ENCODE results near the gene TTC33.
A peak's percentile ranks its signal among the peaks of the same experiment; 100 is the strongest.

TTC33 gene

DNA sequence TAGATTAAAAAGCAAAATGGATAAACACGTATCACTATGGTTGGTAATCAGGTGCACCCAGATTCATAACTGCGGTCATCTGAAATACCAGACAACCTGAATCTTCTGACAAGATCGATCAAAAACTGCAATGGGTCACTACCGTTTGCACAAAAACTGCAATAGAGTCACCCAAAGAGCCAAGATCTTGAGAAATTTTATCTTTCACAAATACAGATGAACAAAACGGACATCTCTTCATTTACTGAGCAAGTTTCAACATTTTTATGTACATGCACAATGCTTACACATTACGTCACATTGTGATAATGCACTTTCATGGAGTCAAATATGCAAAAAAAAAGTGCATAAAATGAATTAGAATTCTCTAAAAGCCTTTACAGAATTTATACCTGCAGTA is 23.8 kb upstream of the TTC33 start:
- H3K36me3 ChIP-seq (ENCODE audit: control insufficient read depth, insufficient read depth, low read length), result peaks cover 22% of the 10 kb centered on the region
- no peaks in the 10 kb centered on the region for H3K9me3 ChIP-seq (ENCODE audit: control insufficient read depth, insufficient read depth, low read depth, low read length)
- H3K4me3 ChIP-seq (ENCODE audit: low read depth, low read length), result no peak overlapping the region
- no peak overlapping the region for H3K9ac ChIP-seq (ENCODE audit: low read length)
- no peaks in the 10 kb centered on the region for H3K4me1 ChIP-seq (ENCODE audit: control insufficient read depth, insufficient read depth, low read length)
- no peaks in the 10 kb centered on the region for H3K27me3 ChIP-seq (ENCODE audit: control insufficient read depth, insufficient read depth, low read length)
- no peak overlapping the region for H3K27ac ChIP-seq (ENCODE audit: low read depth, low read length)

GRCh38 chr5:40778133-40778532 is 22.4 kb upstream of the TTC33 start:
- Histone ChIP-seq H3K9me3 (ENCODE audit: control insufficient read depth, insufficient read depth, low read depth, low read length) (no peaks in the 10 kb centered on the region), H3K9ac (ENCODE audit: low read length) (no peak overlapping the region), H3K4me3 (ENCODE audit: low read depth, low read length) (no peak overlapping the region), H3K4me1 (ENCODE audit: control insufficient read depth, insufficient read depth, low read length) (no peaks in the 10 kb centered on the region), H3K27ac (ENCODE audit: low read depth, low read length) (no peak overlapping the region), H3K27me3 (ENCODE audit: control insufficient read depth, insufficient read depth, low read length) (no peaks in the 10 kb centered on the region), H3K36me3 (ENCODE audit: control insufficient read depth, insufficient read depth, low read length) (peaks cover 35% of the 10 kb centered on the region)

DNA sequence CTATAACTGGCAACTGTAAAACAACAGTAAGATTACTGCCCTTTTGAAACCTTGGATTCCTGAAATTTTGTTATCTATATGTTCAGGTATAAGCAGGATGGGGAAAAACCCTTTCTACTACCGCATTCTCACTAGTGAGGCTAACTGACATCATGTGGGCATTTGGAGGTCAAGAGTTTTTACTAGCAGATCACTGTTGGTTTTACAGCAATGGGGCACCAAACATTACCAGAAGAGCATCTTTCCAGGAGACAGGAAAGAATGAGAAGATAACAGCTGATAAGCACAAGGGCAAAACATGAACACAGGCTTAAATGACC is 20.9 kb upstream of the TTC33 start:
- Histone ChIP-seq H3K9ac (ENCODE audit: low read length) (no peak overlapping the region), H3K4me3 (ENCODE audit: low read depth, low read length) (no peak overlapping the region), H3K36me3 (ENCODE audit: control insufficient read depth, insufficient read depth, low read length) (peaks cover 48% of the 10 kb centered on the region), H3K27me3 (ENCODE audit: control insufficient read depth, insufficient read depth, low read length) (no peaks in the 10 kb centered on the region), H3K4me1 (ENCODE audit: control insufficient read depth, insufficient read depth, low read length) (no peaks in the 10 kb centered on the region), H3K9me3 (ENCODE audit: control insufficient read depth, insufficient read depth, low read depth, low read length) (no peaks in the 10 kb centered on the region), H3K27ac (ENCODE audit: low read depth, low read length) (no peak overlapping the region)

GRCh38 chr5:40775846-40776657 is 20.3 kb upstream of the TTC33 start:
- no peaks in the 10 kb centered on the region for H3K27me3 ChIP-seq (ENCODE audit: control insufficient read depth, insufficient read depth, low read length)
- H3K9me3 ChIP-seq (ENCODE audit: control insufficient read depth, insufficient read depth, low read depth, low read length), result no peaks in the 10 kb centered on the region
- no peak overlapping the region for H3K27ac ChIP-seq (ENCODE audit: low read depth, low read length)
- peaks cover 54% of the 10 kb centered on the region for H3K36me3 ChIP-seq (ENCODE audit: control insufficient read depth, insufficient read depth, low read length)
- no peaks in the 10 kb centered on the region for H3K4me1 ChIP-seq (ENCODE audit: control insufficient read depth, insufficient read depth, low read length)
- H3K9ac ChIP-seq (ENCODE audit: low read length), result no peak overlapping the region
- H3K4me3 ChIP-seq (ENCODE audit: low read depth, low read length), result no peak overlapping the region

GRCh38 chr5:40775085-40775845 is 19.5 kb upstream of the TTC33 start:
- no peak overlapping the region for H3K27ac ChIP-seq (ENCODE audit: low read depth, low read length)
- peaks cover 55% of the 10 kb centered on the region for H3K36me3 ChIP-seq (ENCODE audit: control insufficient read depth, insufficient read depth, low read length)

DNA sequence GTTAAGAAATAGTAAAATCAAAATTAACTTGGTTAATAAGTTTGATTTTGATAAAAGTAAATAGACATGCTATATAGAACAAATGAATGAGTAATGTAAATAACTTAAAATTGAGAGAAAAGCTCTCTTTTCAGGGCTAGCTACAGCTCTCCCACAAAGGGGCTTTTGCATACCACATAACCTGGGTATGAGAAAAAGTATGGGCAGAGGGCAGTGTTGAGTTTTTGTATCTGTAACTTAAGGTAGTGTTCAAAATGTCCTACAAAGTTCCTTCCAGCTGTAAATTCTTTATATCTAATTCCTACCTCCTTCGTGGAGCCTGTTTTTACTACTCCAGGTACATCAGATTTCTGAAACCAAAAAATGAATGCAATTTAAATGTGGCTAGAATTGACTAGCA is 18.9 kb upstream of the TTC33 start:
- Histone ChIP-seq H3K4me1 (ENCODE audit: control insufficient read depth, insufficient read depth, low read length) (no peaks in the 10 kb centered on the region), H3K4me3 (ENCODE audit: low read depth, low read length) (no peak overlapping the region), H3K9ac (ENCODE audit: low read length) (no peak overlapping the region), H3K9me3 (ENCODE audit: control insufficient read depth, insufficient read depth, low read depth, low read length) (no peaks in the 10 kb centered on the region), H3K27ac (ENCODE audit: low read depth, low read length) (no peak overlapping the region), H3K36me3 (ENCODE audit: control insufficient read depth, insufficient read depth, low read length) (peaks cover 58% of the 10 kb centered on the region), H3K27me3 (ENCODE audit: control insufficient read depth, insufficient read depth, low read length) (no peaks in the 10 kb centered on the region)

More at GRCh38 chr5:40775085-40775845, 19.5 kb upstream of the TTC33 start:
- Histone ChIP-seq H3K4me3 (ENCODE audit: low read depth, low read length) (no peak overlapping the region), H3K9ac (ENCODE audit: low read length) (no peak overlapping the region), H3K27me3 (ENCODE audit: control insufficient read depth, insufficient read depth, low read length) (no peaks in the 10 kb centered on the region), H3K9me3 (ENCODE audit: control insufficient read depth, insufficient read depth, low read depth, low read length) (no peaks in the 10 kb centered on the region), H3K4me1 (ENCODE audit: control insufficient read depth, insufficient read depth, low read length) (no peaks in the 10 kb centered on the region)

DNA sequence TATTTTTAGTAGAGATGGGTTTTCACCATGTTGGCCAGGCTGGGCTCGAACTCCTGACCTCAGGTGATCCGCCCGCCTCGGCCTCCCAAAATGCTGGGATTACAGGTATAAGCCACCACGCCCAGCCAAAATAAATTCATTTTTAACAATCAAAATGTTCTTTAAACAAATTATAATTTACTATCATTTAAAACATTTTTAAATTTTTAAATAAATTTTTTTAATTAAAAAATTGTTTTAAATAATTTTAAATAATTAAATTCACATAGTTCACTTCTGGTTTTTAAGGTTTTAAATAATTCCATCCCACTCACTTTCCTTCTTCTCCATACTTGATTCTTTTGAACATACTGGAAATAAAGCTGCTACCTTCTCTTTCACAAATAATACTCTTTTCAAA is 15.0 kb upstream of the TTC33 start:
- Histone ChIP-seq H3K27me3 (ENCODE audit: control insufficient read depth, insufficient read depth, low read length) (no peaks in the 10 kb centered on the region), H3K4me1 (ENCODE audit: control insufficient read depth, insufficient read depth, low read length) (no peaks in the 10 kb centered on the region), H3K9ac (ENCODE audit: low read length) (no peak overlapping the region), H3K27ac (ENCODE audit: low read depth, low read length) (no peak overlapping the region), H3K36me3 (ENCODE audit: control insufficient read depth, insufficient read depth, low read length) (peaks cover 77% of the 10 kb centered on the region), H3K4me3 (ENCODE audit: low read depth, low read length) (no peak overlapping the region), H3K9me3 (ENCODE audit: control insufficient read depth, insufficient read depth, low read depth, low read length) (no peaks in the 10 kb centered on the region)

DNA sequence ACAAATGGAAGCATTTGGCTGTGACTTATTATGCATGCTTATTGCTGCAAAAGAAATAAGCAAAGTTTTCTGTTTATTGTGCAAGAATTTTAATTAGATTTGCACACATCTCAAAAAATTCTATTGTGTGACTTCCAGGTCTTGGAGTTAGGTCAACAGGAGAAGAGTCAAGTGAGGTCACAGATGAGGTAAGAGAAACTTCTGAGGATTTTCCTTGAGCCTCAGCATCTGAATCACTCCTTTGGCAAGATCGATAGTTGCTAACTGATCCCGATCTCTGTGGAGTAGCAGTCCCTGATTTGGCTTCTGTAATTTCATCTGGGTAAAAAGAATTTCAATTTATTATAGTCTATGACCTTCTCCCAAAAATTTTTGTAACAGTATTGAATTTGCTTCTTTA is 6.9 kb upstream of the TTC33 start:
- peaks cover 64% of the 10 kb centered on the region for H3K36me3 ChIP-seq (ENCODE audit: control insufficient read depth, insufficient read depth, low read length)
- no peak overlapping the region for H3K9ac ChIP-seq (ENCODE audit: low read length)
- H3K4me3 ChIP-seq (ENCODE audit: low read depth, low read length), result no peak overlapping the region
- H3K27me3 ChIP-seq (ENCODE audit: control insufficient read depth, insufficient read depth, low read length), result no peaks in the 10 kb centered on the region
- H3K9me3 ChIP-seq (ENCODE audit: control insufficient read depth, insufficient read depth, low read depth, low read length), result no peaks in the 10 kb centered on the region
- no peaks in the 10 kb centered on the region for H3K4me1 ChIP-seq (ENCODE audit: control insufficient read depth, insufficient read depth, low read length)
- H3K27ac ChIP-seq (ENCODE audit: low read depth, low read length), result no peak overlapping the region

GRCh38 chr5:40757400-40757799 is 1.6 kb upstream of the TTC33 start:
- Histone ChIP-seq H3K9me3 (ENCODE audit: control insufficient read depth, insufficient read depth, low read depth, low read length) (no peaks in the 10 kb centered on the region), H3K4me1 (ENCODE audit: control insufficient read depth, insufficient read depth, low read length) (peaks cover 5% of the 10 kb centered on the region; the same call in 1 of the 2 replicates), H3K4me3 (ENCODE audit: low read depth, low read length) (no peak overlapping the region), H3K36me3 (ENCODE audit: control insufficient read depth, insufficient read depth, low read length) (peaks cover 15% of the 10 kb centered on the region), H3K9ac (ENCODE audit: low read length) (no peak overlapping the region), H3K27me3 (ENCODE audit: control insufficient read depth, insufficient read depth, low read length) (no peaks in the 10 kb centered on the region), H3K27ac (ENCODE audit: low read depth, low read length) (no peak overlapping the region)

DNA sequence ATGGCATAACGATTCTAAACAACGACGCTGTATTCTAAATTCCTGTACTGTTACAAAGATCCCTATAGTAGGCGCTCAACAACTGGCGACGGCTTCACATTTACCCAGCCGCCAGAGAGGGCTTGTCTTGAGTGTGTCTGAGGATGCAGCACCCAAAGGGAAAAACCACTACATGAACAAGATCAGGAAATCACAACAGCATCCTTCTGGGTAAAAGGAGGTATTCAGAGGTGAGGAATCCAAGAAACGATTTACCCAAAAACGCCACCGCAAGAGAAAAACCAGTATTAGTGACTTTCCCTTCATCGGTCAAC is 711 bp downstream of the TTC33 start:
- H3K9me3 ChIP-seq (ENCODE audit: control insufficient read depth, insufficient read depth, low read depth, low read length), result peaks cover 5% of the 10 kb centered on the region; the same call in 1 of the 2 replicates
- peaks cover 5% of the 10 kb centered on the region; the same call in 1 of the 2 replicates for H3K4me1 ChIP-seq (ENCODE audit: control insufficient read depth, insufficient read depth, low read length)
- peak overlapping the region; percentile 43; the same call in 1 of the 2 replicates for H3K27ac ChIP-seq (ENCODE audit: low read depth, low read length)
- H3K4me3 ChIP-seq (ENCODE audit: low read depth, low read length), result peak overlapping the region; percentile 96
- 0 out of 2 replicates have a peak, but pooled peaks cover 3% of the 10 kb centered on the region for H3K36me3 ChIP-seq (ENCODE audit: control insufficient read depth, insufficient read depth, low read length)
- H3K27me3 ChIP-seq (ENCODE audit: control insufficient read depth, insufficient read depth, low read length), result no peaks in the 10 kb centered on the region
- H3K9ac ChIP-seq (ENCODE audit: low read length), result peak overlapping the region; percentile 85

GRCh38 chr5:40754381-40755092 is 1.2 kb downstream of the TTC33 start:
- Histone ChIP-seq H3K4me1 (ENCODE audit: control insufficient read depth, insufficient read depth, low read length) (peaks cover 5% of the 10 kb centered on the region; the same call in 1 of the 2 replicates), H3K27ac (ENCODE audit: low read depth, low read length) (no peak overlapping the region), H3K4me3 (ENCODE audit: low read depth, low read length) (peak overlapping the region; percentile 96), H3K9ac (ENCODE audit: low read length) (no peak overlapping the region), H3K36me3 (ENCODE audit: control insufficient read depth, insufficient read depth, low read length) (0 out of 2 replicates have a peak, but pooled peaks cover 3% of the 10 kb centered on the region), H3K27me3 (ENCODE audit: control insufficient read depth, insufficient read depth, low read length) (no peaks in the 10 kb centered on the region), H3K9me3 (ENCODE audit: control insufficient read depth, insufficient read depth, low read depth, low read length) (peaks cover 5% of the 10 kb centered on the region; the same call in 1 of the 2 replicates)
